ENCODE data around the gene KIF26A.

Gene KIF26A

GRCh38 chr14:104094709-104095425, 43.5 kb upstream of the KIF26A start:
- no peak overlapping the region for H3K4me2 ChIP-seq
- peaks cover 0 to 48% (median 39%) of the 10 kb centered on the region in 10 experiments; a peak in 17 of 20 replicates for H3K4me1 ChIP-seq
- TF ChIP-seq Cebpa-rat (IDR thresholded peaks at IDR 0.05), result no peak
- H3K9ac ChIP-seq, result no peak overlapping the region
- peaks cover 3 to 28% (median 23%) of the 10 kb centered on the region in 11 experiments; a peak in 19 of 22 replicates for H3K9me3 ChIP-seq (replicated peaks in 1 of 11)
- H4K20me1 ChIP-seq, result peaks cover 0 to 4% (median 0%) of the 10 kb centered on the region in 11 experiments; a peak in 2 of 22 replicates
- no peaks in the 10 kb centered on the region for H3K36me3 ChIP-seq
- no peaks in the 10 kb centered on the region for H3K27me3 ChIP-seq
- H3K27ac ChIP-seq, result no peak overlapping the region
- no peak overlapping the region for H3K4me3 ChIP-seq

GRCh38 chr14:104095426-104096310, 42.7 kb upstream of the KIF26A start:
- Histone ChIP-seq H3K36me3 (no peaks in the 10 kb centered on the region), H3K9me3 (replicated peaks in 1 of 11) (peaks cover 3 to 28% (median 23%) of the 10 kb centered on the region in 11 experiments; a peak in 19 of 22 replicates), H4K20me1 (peaks cover 0 to 10% (median 0%) of the 10 kb centered on the region in 11 experiments; a peak in 1 of 22 replicates), H3K27me3 (no peaks in the 10 kb centered on the region), H3K9ac (no peak overlapping the region), H3K4me1 (peaks cover under 1 to 56% (median 47%) of the 10 kb centered on the region in 10 experiments; a peak in 18 of 20 replicates), H3K27ac (peak overlapping the region in 2 of 11 experiments; percentile 32 to 44; a peak in 1 of 22 replicates), H3K4me2 (0 out of 22 replicates have a peak overlapping the region, but pooled peaks of 1 of the 11 experiments have one; percentile 49), H3K4me3 (no peak overlapping the region; a peak in 1 of 20 replicates)
- TF ChIP-seq Cebpa-rat (IDR thresholded peaks at IDR 0.05), result no peak

GRCh38 chr14:104096318-104096717, 42.1 kb upstream of the KIF26A start:
- Histone ChIP-seq H3K36me3 (no peaks in the 10 kb centered on the region), H3K4me2 (peak overlapping the region in 9 of 11 experiments; percentile 10 to 75 (median 46); a peak in 16 of 22 replicates), H3K27me3 (no peaks in the 10 kb centered on the region), H3K4me3 (no peak overlapping the region), H3K9ac (no peak overlapping the region), H3K4me1 (peaks cover 7 to 63% (median 53%) of the 10 kb centered on the region in 10 experiments; a peak in 18 of 20 replicates), H4K20me1 (peaks cover 0 to 15% (median 0%) of the 10 kb centered on the region in 11 experiments; a peak in 1 of 22 replicates), H3K27ac (peak overlapping the region in 3 of 11 experiments; percentile 32 to 44 (median 40); a peak in 4 of 22 replicates), H3K9me3 (replicated peaks in 1 of 11) (peaks cover 3 to 28% (median 23%) of the 10 kb centered on the region in 11 experiments; a peak in 19 of 22 replicates)
- no peak for TF ChIP-seq Cebpa-rat (IDR thresholded peaks at IDR 0.05)

GRCh38 chr14:104096751-104097700, 41.4 kb upstream of the KIF26A start:
- H3K4me3 ChIP-seq, result no peak overlapping the region
- no peaks in the 10 kb centered on the region for H3K27me3 ChIP-seq
- peaks cover 9 to 70% (median 60%) of the 10 kb centered on the region in 10 experiments; a peak in 18 of 20 replicates for H3K4me1 ChIP-seq
- no peak for TF ChIP-seq Cebpa-rat (IDR thresholded peaks at IDR 0.05)
- H3K4me2 ChIP-seq, result peak overlapping the region in 9 of 11 experiments; percentile 46 to 98 (median 78); a peak in 18 of 22 replicates
- H3K9ac ChIP-seq, result peak overlapping the region in 4 of 11 experiments; percentile 7 to 27 (median 22); a peak in 2 of 22 replicates
- peak overlapping the region in 3 of 11 experiments; percentile 32 to 44 (median 40); a peak in 4 of 22 replicates for H3K27ac ChIP-seq
- H3K36me3 ChIP-seq, result no peaks in the 10 kb centered on the region
- peaks cover 3 to 28% (median 23%) of the 10 kb centered on the region in 11 experiments; a peak in 19 of 22 replicates for H3K9me3 ChIP-seq (replicated peaks in 1 of 11)
- peaks cover 0 to 18% (median 0%) of the 10 kb centered on the region in 11 experiments; a peak in 1 of 22 replicates for H4K20me1 ChIP-seq

GRCh38 chr14:104098272-104099095, 39.9 kb upstream of the KIF26A start:
- H3K36me3 ChIP-seq, result no peaks in the 10 kb centered on the region
- no peak for TF ChIP-seq Cebpa-rat (IDR thresholded peaks at IDR 0.05)

GRCh38 chr14:104099096-104100041, 39.0 kb upstream of the KIF26A start:
- H3K36me3 ChIP-seq, result no peaks in the 10 kb centered on the region
- no peak for TF ChIP-seq Cebpa-rat (IDR thresholded peaks at IDR 0.05)
- H3K27ac ChIP-seq, result peak overlapping the region in 6 of 11 experiments; percentile 8 to 56 (median 28); a peak in 9 of 22 replicates
- H3K4me2 ChIP-seq, result peak overlapping the region in 10 of 11 experiments; percentile 10 to 98 (median 82); a peak in 18 of 22 replicates
- no peak overlapping the region; a peak in 1 of 20 replicates for H3K4me3 ChIP-seq
- peaks cover 0 to 23% (median 0%) of the 10 kb centered on the region in 11 experiments; a peak in 1 of 22 replicates for H4K20me1 ChIP-seq
- H3K4me1 ChIP-seq, result peaks cover 17 to 88% (median 83%) of the 10 kb centered on the region in 10 experiments; a peak in 19 of 20 replicates
- H3K9ac ChIP-seq, result peak overlapping the region in 8 of 11 experiments; percentile 5 to 57 (median 30); a peak in 11 of 22 replicates
- H3K27me3 ChIP-seq, result peaks cover 0 to 10% (median 0%) of the 10 kb centered on the region in 11 experiments; a peak in 4 of 22 replicates
- H3K9me3 ChIP-seq (replicated peaks in 1 of 11), result peaks cover 3 to 24% (median 23%) of the 10 kb centered on the region in 11 experiments; a peak in 19 of 22 replicates

More at GRCh38 chr14:104098272-104099095, 39.9 kb upstream of the KIF26A start:
- Histone ChIP-seq H3K27me3 (peaks cover 0 to under 1% (median 0%) of the 10 kb centered on the region in 11 experiments; a peak in 1 of 22 replicates), H3K4me2 (peak overlapping the region in 9 of 11 experiments; percentile 35 to 98 (median 84); a peak in 18 of 22 replicates), H3K27ac (peak overlapping the region in 1 of 11 experiments; percentile 20; a peak in 1 of 22 replicates), H3K9ac (peak overlapping the region in 3 of 11 experiments; percentile 1 to 37 (median 29); a peak in 4 of 22 replicates), H3K4me1 (peaks cover 9 to 85% (median 75%) of the 10 kb centered on the region in 10 experiments; a peak in 18 of 20 replicates), H3K4me3 (no peak overlapping the region; a peak in 1 of 20 replicates), H4K20me1 (peaks cover 0 to 23% (median 0%) of the 10 kb centered on the region in 11 experiments; a peak in 1 of 22 replicates), H3K9me3 (replicated peaks in 1 of 11) (peaks cover 3 to 28% (median 23%) of the 10 kb centered on the region in 11 experiments; a peak in 19 of 22 replicates)
